ENCODE measurements around the gene FAM170A. TPM values are rescaled to one million over a fixed set of nuclear protein-coding genes. Genes with fewer than 3 reads are reported as not detected.

Gene FAM170A
- total RNA-seq, 1 experiment from 2014 or later: not detected

- ATAC-seq (no peak), DNase-seq (ENCODE audit: low read depth, low spot score) (no peak)
- BruUV-seq (replicated peaks): no TSS peak
- in situ Hi-C loops (cut with HindIII; ENCODE audit: low pct_unique_long_range_greater_than_20kb, low sequenced_read_pairs) (no loop called here), intact Hi-C loops (cut with micrococcal nuclease; ENCODE audit: unreplicated experiment) (no loop called here)
- H3K4me1 ChIP-seq (ENCODE audit: control insufficient read depth, insufficient read depth, low read length): no peaks in the 10 kb centered on the region
- no peaks in the 10 kb centered on the region for H3K9me3 ChIP-seq (ENCODE audit: control insufficient read depth, insufficient read depth, low read depth, low read length)
- ChIA-PET CTCF (no interaction called here), POLR2A (interaction anchor here (0.6 kb wide), 1 partner anchor 358 kb away, joined by 4 read pairs; no protein-coding TSS in a partner anchor)
- TF ChIP-seq TCF7L2 (IDR thresholded peaks at IDR 0.05; ENCODE audit: low read depth, low read length) (no peak), SIN3A (IDR thresholded peaks at IDR 0.05; ENCODE audit: borderline replicate concordance, insufficient read depth, low read depth, low read length) (no peak), POLR2AphosphoS5 (IDR thresholded peaks at IDR 0.05; ENCODE audit: low read depth, low read length) (no peak), CTCF (IDR thresholded peaks at IDR 0.05) (no peak), REST (IDR thresholded peaks at IDR 0.05; ENCODE audit: insufficient read depth in 1 of 2, low read depth in 2 of 2, low read length in 1 of 2) (no peak)
- H3K27ac ChIP-seq (ENCODE audit: low read length): no peak overlapping the region
- no peaks in the 10 kb centered on the region for H3K36me3 ChIP-seq (ENCODE audit: control insufficient read depth, insufficient read depth, low read length)
- no peaks in the 10 kb centered on the region for H3K27me3 ChIP-seq (ENCODE audit: control insufficient read depth, insufficient read depth, low read length)
- H3K4me3 ChIP-seq (ENCODE audit: low read depth in 2 of 2, low read length in 2 of 2): no peak overlapping the region
Measured at GRCh38 chr5:119656023-119656422, 26.7 kb downstream of the FAM170A start.

- no peak for DNase-seq (ENCODE audit: low read depth, low spot score)
- intact Hi-C loops (cut with micrococcal nuclease; ENCODE audit: unreplicated experiment) (no loop called here), in situ Hi-C loops (cut with HindIII; ENCODE audit: low pct_unique_long_range_greater_than_20kb, low sequenced_read_pairs) (no loop called here)
- no peaks in the 10 kb centered on the region for H3K36me3 ChIP-seq (ENCODE audit: control insufficient read depth, insufficient read depth, low read length)
- CTCF ChIA-PET: no interaction called here
- H3K27me3 ChIP-seq (ENCODE audit: control insufficient read depth, insufficient read depth, low read length): no peaks in the 10 kb centered on the region
- no peaks in the 10 kb centered on the region for H3K9me3 ChIP-seq (ENCODE audit: control insufficient read depth, insufficient read depth, low read depth, low read length)
- H3K4me3 ChIP-seq (ENCODE audit: low read depth in 2 of 2, low read length in 2 of 2): no peak overlapping the region
- no peak overlapping the region for H3K27ac ChIP-seq (ENCODE audit: low read length)
- POLR2A ChIA-PET: no interaction called here
- BruUV-seq (replicated peaks): no TSS peak
- TF ChIP-seq SIN3A (IDR thresholded peaks at IDR 0.05; ENCODE audit: borderline replicate concordance, insufficient read depth, low read depth, low read length) (no peak), POLR2AphosphoS5 (IDR thresholded peaks at IDR 0.05; ENCODE audit: low read depth, low read length) (no peak), REST (IDR thresholded peaks at IDR 0.05; ENCODE audit: insufficient read depth in 1 of 2, low read depth in 2 of 2, low read length in 1 of 2) (no peak), TCF7L2 (IDR thresholded peaks at IDR 0.05; ENCODE audit: low read depth, low read length) (no peak), CTCF (IDR thresholded peaks at IDR 0.05) (no peak)
- no peaks in the 10 kb centered on the region for H3K4me1 ChIP-seq (ENCODE audit: control insufficient read depth, insufficient read depth, low read length)
- ATAC-seq: no peak
Measured at GRCh38 chr5:119666542-119666941, 37.2 kb downstream of the FAM170A start.

All from Panc1 (cell line).